ENCODE measurements around the gene GHRHR.

The GHRHR gene

DNA sequence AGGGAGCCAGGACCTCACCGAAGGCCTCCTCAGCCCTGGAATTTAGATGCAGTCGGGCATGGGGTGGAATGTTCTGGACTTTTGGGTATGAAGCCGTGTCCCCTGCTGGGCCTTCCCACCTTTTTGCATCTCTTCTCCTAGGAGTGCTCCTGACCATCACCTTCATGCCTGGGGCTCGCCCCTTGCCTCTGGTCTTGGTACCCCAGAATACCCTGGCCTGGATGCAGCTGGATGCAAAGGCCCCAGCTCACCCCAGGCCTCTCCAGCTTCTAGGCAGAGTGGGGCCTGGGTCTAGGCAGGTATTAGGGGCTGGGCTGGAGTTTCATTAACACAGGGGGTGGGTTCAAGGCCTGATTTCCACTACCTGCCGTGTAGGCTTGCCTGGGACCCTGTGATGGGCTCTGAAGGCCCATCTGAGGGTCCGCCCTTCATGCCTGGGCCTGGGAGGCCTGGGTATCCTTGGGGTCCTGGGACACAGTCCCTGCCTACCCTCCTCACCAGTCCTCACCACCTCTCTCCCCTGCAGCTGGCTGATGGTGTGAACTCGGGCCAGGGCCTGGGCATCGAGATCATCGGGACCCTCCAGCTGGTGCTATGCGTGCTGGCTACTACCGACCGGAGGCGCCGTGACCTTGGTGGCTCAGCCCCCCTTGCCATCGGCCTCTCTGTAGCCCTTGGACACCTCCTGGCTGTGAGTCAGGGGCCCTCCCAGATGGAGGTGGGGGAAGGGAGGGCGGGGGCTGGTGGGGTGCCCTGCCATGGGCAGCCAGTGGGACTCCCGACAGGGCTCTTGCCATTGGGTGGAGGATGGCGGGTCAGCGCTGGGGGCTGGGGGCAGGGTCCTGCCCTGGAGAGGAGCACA, 42.0 kb upstream of the GHRHR start:
- Histone ChIP-seq H2AFZ (ENCODE audit: low read length, unreplicated experiment) (no peak overlapping the region), H3K36me3 (ENCODE audit: insufficient read depth, low read length) (no peaks in the 10 kb centered on the region), H3K79me2 (ENCODE audit: control insufficient read depth, insufficient read depth, low read length, unreplicated experiment) (no peaks in the 10 kb centered on the region), H3K27ac (ENCODE audit: low read depth, low read length) (no peak overlapping the region), H3K4me1 (ENCODE audit: control insufficient read depth, insufficient read depth, low read length, unreplicated experiment) (peaks cover 20% of the 10 kb centered on the region), H3K4me3 (ENCODE audit: low read depth, low read length) (no peak overlapping the region), H3K27me3 (ENCODE audit: insufficient read depth, low read length) (no peaks in the 10 kb centered on the region)

GRCh38 chr7:30922596-30922995, 41.2 kb upstream of the GHRHR start:
- no peaks in the 10 kb centered on the region for H3K79me2 ChIP-seq (ENCODE audit: control insufficient read depth, insufficient read depth, low read length, unreplicated experiment)
- no peak overlapping the region for H3K27ac ChIP-seq (ENCODE audit: low read depth, low read length)
- no peak overlapping the region for H3K4me3 ChIP-seq (ENCODE audit: low read depth, low read length)
- H2AFZ ChIP-seq (ENCODE audit: low read length, unreplicated experiment) = no peak overlapping the region
- peaks cover 20% of the 10 kb centered on the region for H3K4me1 ChIP-seq (ENCODE audit: control insufficient read depth, insufficient read depth, low read length, unreplicated experiment)
- no peaks in the 10 kb centered on the region for H3K36me3 ChIP-seq (ENCODE audit: insufficient read depth, low read length)
- no peaks in the 10 kb centered on the region for H3K27me3 ChIP-seq (ENCODE audit: insufficient read depth, low read length)

GRCh38 chr7:30923009-30923773, 40.6 kb upstream of the GHRHR start:
- Histone ChIP-seq H3K27ac (ENCODE audit: low read depth, low read length) (no peak overlapping the region), H3K36me3 (ENCODE audit: insufficient read depth, low read length) (no peaks in the 10 kb centered on the region), H3K4me1 (ENCODE audit: control insufficient read depth, insufficient read depth, low read length, unreplicated experiment) (peaks cover 20% of the 10 kb centered on the region), H2AFZ (ENCODE audit: low read length, unreplicated experiment) (no peak overlapping the region), H3K79me2 (ENCODE audit: control insufficient read depth, insufficient read depth, low read length, unreplicated experiment) (no peaks in the 10 kb centered on the region), H3K4me3 (ENCODE audit: low read depth, low read length) (no peak overlapping the region), H3K27me3 (ENCODE audit: insufficient read depth, low read length) (no peaks in the 10 kb centered on the region)

GRCh38 chr7:30923774-30924413, 39.9 kb upstream of the GHRHR start:
- no peaks in the 10 kb centered on the region for H3K36me3 ChIP-seq (ENCODE audit: insufficient read depth, low read length)
- no peak overlapping the region for H2AFZ ChIP-seq (ENCODE audit: low read length, unreplicated experiment)
- no peaks in the 10 kb centered on the region for H3K79me2 ChIP-seq (ENCODE audit: control insufficient read depth, insufficient read depth, low read length, unreplicated experiment)
- no peak overlapping the region for H3K27ac ChIP-seq (ENCODE audit: low read depth, low read length)
- no peaks in the 10 kb centered on the region for H3K27me3 ChIP-seq (ENCODE audit: insufficient read depth, low read length)
- peaks cover 20% of the 10 kb centered on the region for H3K4me1 ChIP-seq (ENCODE audit: control insufficient read depth, insufficient read depth, low read length, unreplicated experiment)
- H3K4me3 ChIP-seq (ENCODE audit: low read depth, low read length) = no peak overlapping the region

DNA sequence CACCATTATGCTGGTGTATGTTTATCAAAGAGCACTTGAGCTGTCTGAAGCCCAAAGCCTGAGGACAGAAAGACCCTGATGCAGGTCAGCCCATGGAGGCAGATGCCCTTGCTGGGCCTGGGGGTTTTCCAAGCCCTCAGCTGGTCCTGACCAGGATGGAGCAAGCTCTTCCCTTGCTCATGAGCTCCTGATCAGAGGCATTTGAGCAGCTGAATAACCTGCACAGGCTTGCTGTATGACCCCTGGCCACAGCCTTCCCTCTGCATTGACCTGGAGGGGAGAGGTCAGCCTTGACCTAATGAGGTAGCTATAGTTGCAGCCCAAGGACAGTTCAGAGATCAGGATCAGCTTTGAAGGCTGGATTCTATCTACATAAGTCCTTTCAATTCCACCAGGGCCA, 39.1 kb upstream of the GHRHR start:
- Histone ChIP-seq H3K4me1 (ENCODE audit: control insufficient read depth, insufficient read depth, low read length, unreplicated experiment) (peaks cover 20% of the 10 kb centered on the region), H2AFZ (ENCODE audit: low read length, unreplicated experiment) (no peak overlapping the region), H3K27ac (ENCODE audit: low read depth, low read length) (no peak overlapping the region), H3K79me2 (ENCODE audit: control insufficient read depth, insufficient read depth, low read length, unreplicated experiment) (no peaks in the 10 kb centered on the region), H3K27me3 (ENCODE audit: insufficient read depth, low read length) (peaks cover 3% of the 10 kb centered on the region; the same call in 1 of the 2 replicates), H3K36me3 (ENCODE audit: insufficient read depth, low read length) (no peaks in the 10 kb centered on the region), H3K4me3 (ENCODE audit: low read depth, low read length) (no peak overlapping the region)

- no peak overlapping the region for H3K27ac ChIP-seq (ENCODE audit: low read depth, low read length)
- peaks cover 18% of the 10 kb centered on the region for H3K4me1 ChIP-seq (ENCODE audit: control insufficient read depth, insufficient read depth, low read length, unreplicated experiment)
- H3K36me3 ChIP-seq (ENCODE audit: insufficient read depth, low read length) = no peaks in the 10 kb centered on the region
- no peaks in the 10 kb centered on the region for H3K79me2 ChIP-seq (ENCODE audit: control insufficient read depth, insufficient read depth, low read length, unreplicated experiment)
- peaks cover 6% of the 10 kb centered on the region; the same call in 1 of the 2 replicates for H3K27me3 ChIP-seq (ENCODE audit: insufficient read depth, low read length)
- H2AFZ ChIP-seq (ENCODE audit: low read length, unreplicated experiment) = no peak overlapping the region
- H3K4me3 ChIP-seq (ENCODE audit: low read depth, low read length) = no peak overlapping the region
Observed at GRCh38 chr7:30925117-30925516, 38.6 kb upstream of the GHRHR start.

GRCh38 chr7:30925913-30926312, 37.8 kb upstream of the GHRHR start:
- H3K4me1 ChIP-seq (ENCODE audit: control insufficient read depth, insufficient read depth, low read length, unreplicated experiment) = peaks cover 10% of the 10 kb centered on the region
- no peak overlapping the region for H2AFZ ChIP-seq (ENCODE audit: low read length, unreplicated experiment)
- H3K79me2 ChIP-seq (ENCODE audit: control insufficient read depth, insufficient read depth, low read length, unreplicated experiment) = no peaks in the 10 kb centered on the region
- H3K27ac ChIP-seq (ENCODE audit: low read depth, low read length) = no peak overlapping the region
- no peak overlapping the region for H3K4me3 ChIP-seq (ENCODE audit: low read depth, low read length)
- no peaks in the 10 kb centered on the region for H3K36me3 ChIP-seq (ENCODE audit: insufficient read depth, low read length)
- peaks cover 6% of the 10 kb centered on the region; the same call in 1 of the 2 replicates for H3K27me3 ChIP-seq (ENCODE audit: insufficient read depth, low read length)

GRCh38 chr7:30926313-30926712, 37.4 kb upstream of the GHRHR start:
- Histone ChIP-seq H3K36me3 (ENCODE audit: insufficient read depth, low read length) (no peaks in the 10 kb centered on the region), H3K27me3 (ENCODE audit: insufficient read depth, low read length) (peaks cover 6% of the 10 kb centered on the region; the same call in 1 of the 2 replicates), H3K27ac (ENCODE audit: low read depth, low read length) (no peak overlapping the region), H2AFZ (ENCODE audit: low read length, unreplicated experiment) (no peak overlapping the region), H3K4me1 (ENCODE audit: control insufficient read depth, insufficient read depth, low read length, unreplicated experiment) (peaks cover 6% of the 10 kb centered on the region), H3K79me2 (ENCODE audit: control insufficient read depth, insufficient read depth, low read length, unreplicated experiment) (no peaks in the 10 kb centered on the region), H3K4me3 (ENCODE audit: low read depth, low read length) (no peak overlapping the region)

- H3K27me3 ChIP-seq (ENCODE audit: insufficient read depth, low read length) = peaks cover 6% of the 10 kb centered on the region; the same call in 1 of the 2 replicates
- no peaks in the 10 kb centered on the region for H3K4me1 ChIP-seq (ENCODE audit: control insufficient read depth, insufficient read depth, low read length, unreplicated experiment)
- no peak overlapping the region for H3K4me3 ChIP-seq (ENCODE audit: low read depth, low read length)
- no peak overlapping the region for H3K27ac ChIP-seq (ENCODE audit: low read depth, low read length)
- H3K36me3 ChIP-seq (ENCODE audit: insufficient read depth, low read length) = no peaks in the 10 kb centered on the region
- H2AFZ ChIP-seq (ENCODE audit: low read length, unreplicated experiment) = no peak overlapping the region
- H3K79me2 ChIP-seq (ENCODE audit: control insufficient read depth, insufficient read depth, low read length, unreplicated experiment) = no peaks in the 10 kb centered on the region
Observed at GRCh38 chr7:30927040-30927439, 36.7 kb upstream of the GHRHR start.

DNA sequence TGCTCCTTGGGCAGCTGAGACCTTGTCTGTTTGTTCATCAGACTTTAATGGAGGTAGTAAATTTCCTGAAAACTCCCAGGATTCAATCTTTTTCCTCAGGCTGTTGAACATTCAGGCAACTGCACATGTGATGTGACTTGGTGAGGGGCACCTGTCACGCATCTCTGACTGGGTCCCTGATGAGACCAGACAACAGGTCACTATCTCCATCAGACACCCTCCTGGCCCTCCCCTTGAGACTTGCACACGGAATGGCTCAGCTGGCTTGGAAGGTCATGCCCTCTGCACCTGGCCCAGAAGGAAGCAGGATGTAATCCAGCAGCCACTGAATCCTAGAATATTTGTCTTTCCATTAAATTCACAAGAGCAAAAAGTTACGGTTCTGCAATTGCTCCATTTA, 36.2 kb upstream of the GHRHR start:
- no peaks in the 10 kb centered on the region for H3K4me1 ChIP-seq (ENCODE audit: control insufficient read depth, insufficient read depth, low read length, unreplicated experiment)
- no peaks in the 10 kb centered on the region for H3K36me3 ChIP-seq (ENCODE audit: insufficient read depth, low read length)
- no peaks in the 10 kb centered on the region for H3K79me2 ChIP-seq (ENCODE audit: control insufficient read depth, insufficient read depth, low read length, unreplicated experiment)

More for the DNA sequence above, 36.2 kb upstream of the GHRHR start:
- H3K27ac ChIP-seq (ENCODE audit: low read depth, low read length) = no peak overlapping the region
- no peak overlapping the region for H3K4me3 ChIP-seq (ENCODE audit: low read depth, low read length)
- peaks cover 6% of the 10 kb centered on the region; the same call in 1 of the 2 replicates for H3K27me3 ChIP-seq (ENCODE audit: insufficient read depth, low read length)
- H2AFZ ChIP-seq (ENCODE audit: low read length, unreplicated experiment) = no peak overlapping the region

All from ACC112 (cell line).